Activated effector memory CD4-positive, alpha-beta T cell treated with anti-CD3 and anti-CD28 coated beads, Interleukin-2, amount 50 U/mL, for 16 hours (primary cell): Measurements from ENCODE around the gene RETN.

Experiments used
- DNase-seq: peaks from one replicate; pipeline ENCODE4 v3.0.0-alpha.2; 2020

Gene RETN

DNA sequence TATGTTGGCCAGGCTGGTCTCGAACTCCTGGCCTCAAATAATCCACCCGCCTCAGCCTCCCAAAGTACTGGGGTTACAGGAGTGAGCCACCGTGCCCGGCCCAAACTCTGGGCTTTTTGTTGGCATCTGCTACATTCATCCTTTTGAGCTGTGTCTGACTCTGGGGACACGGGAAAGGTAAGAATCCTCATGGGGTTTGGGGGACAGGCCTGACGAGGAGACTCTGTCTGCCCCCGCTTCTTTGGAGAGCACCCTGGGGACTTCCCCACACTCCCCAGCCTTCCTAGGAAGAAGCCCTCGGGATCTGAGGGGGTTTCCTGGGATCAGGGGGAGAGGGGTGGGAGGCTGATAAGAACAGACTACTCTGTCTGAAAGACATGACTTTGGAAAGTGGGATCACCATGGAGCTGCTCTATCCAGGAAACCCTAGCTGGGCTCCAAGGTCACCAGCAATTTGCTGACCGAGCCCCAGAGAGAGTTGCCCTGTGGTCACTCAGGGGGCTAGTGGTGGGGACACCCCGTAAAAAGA lies 41.1 kb downstream of the RETN start:
- DNase-seq, result no peak

- DNase-seq, result no peak
These were observed 41.8 kb downstream of the RETN start for GRCh38 chr19:7710616-7711015.

- DNase-seq, result no peak
These were observed 46.8 kb downstream of the RETN start for GRCh38 chr19:7715671-7716070.

DNA sequence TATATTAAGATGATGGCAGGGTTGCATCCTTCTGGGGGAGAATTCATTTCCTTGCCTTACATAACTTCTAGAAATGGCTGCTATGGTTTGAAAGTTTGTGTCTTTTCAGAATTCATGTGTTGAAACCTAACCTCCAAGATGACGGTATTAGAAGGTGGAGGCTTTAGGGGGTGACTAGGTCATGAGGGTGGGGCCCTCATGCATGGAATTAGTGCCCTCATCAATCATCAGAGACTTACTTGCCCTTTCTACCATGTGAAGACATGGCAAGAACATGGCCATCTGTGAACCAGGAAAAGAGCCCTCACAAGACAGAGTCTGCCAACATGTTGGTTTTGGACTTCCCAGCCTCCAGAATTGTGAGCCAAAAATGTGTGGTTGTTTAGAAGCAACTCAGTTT lies 47.9 kb downstream of the RETN start:
- no peak for DNase-seq

DNA sequence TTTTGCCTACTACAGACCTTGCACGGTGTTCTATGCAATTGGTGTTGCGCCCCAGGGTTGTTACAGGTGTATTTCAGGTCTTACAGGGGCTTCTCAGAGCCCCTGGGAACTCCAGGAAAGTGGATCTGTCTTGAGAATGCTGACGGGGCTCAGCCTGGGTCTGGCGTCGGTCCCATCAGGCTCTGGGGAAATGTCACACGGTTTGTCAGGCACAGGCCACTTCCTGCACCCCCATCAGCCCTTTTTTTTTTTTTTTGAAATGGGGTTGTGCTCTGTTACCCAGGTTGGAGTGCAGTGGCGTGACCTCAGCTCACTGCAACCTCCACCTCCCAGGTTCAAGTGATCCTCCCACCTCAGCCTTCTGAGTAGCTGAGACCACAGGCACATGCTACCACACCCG lies 49.8 kb downstream of the RETN start:
- DNase-seq, result no peak
